CD4-positive, alpha-beta memory T cell (primary cell): ENCODE data around the gene UGT1A10. TPM values are rescaled to one million over a fixed set of nuclear protein-coding genes. Genes with fewer than 3 reads are reported as not detected.

Source experiments
- CTCF ChIA-PET: fragments of 350-600 bp; sonication (Branson Sonifier 250); formaldehyde crosslinking; loops from one replicate; lab custom pipeline; 2021; ENCODE audit warnings: inconsistent platforms; ENCODE audit not compliant: partially characterized antibody; lab: Charles Lee
- POLR2A ChIA-PET: fragments of 350-600 bp; sonication (Branson Sonifier 250); formaldehyde crosslinking; loops from one replicate; lab custom pipeline; 2021; ENCODE audit not compliant: partially characterized antibody; lab: Charles Lee
- DNase-seq, 5 donors: peaks; one replicate each; pipeline versions ENCODE4 v3.0.0 to v3.0.0-alpha.2; 2020 to 2022; ENCODE audit warnings: mixed read lengths in 1 of 5
- H3K27ac ChIP-seq: one replicate; pipeline ENCODE4 v1.7.0; 2013; ENCODE audit warnings: low read depth, low read length
- H3K27me3 ChIP-seq: 2 replicates; pipeline ENCODE4 v1.7.0; 2013; ENCODE audit warnings: mild to moderate bottlenecking, low read length, moderate library complexity; ENCODE audit not compliant: insufficient read depth
- H3K36me3 ChIP-seq: 2 replicates; pipeline ENCODE4 v1.7.0; 2013; ENCODE audit warnings: mild to moderate bottlenecking, low read length, moderate library complexity; ENCODE audit not compliant: insufficient read depth
- H3K4me1 ChIP-seq: 2 replicates; pipeline ENCODE4 v1.7.0; 2013; ENCODE audit warnings: mild to moderate bottlenecking, low read length, moderate library complexity; ENCODE audit not compliant: insufficient read depth
- H3K4me3 ChIP-seq, 2 donors: one replicate each; pipeline ENCODE4 v1.7.0; 2013; ENCODE audit warnings: low read length in 2 of 2, mild to moderate bottlenecking in 1 of 2
- H3K9me3 ChIP-seq, 2 donors: one replicate each; pipeline ENCODE4 v1.7.0; 2013; ENCODE audit warnings: low read length in 2 of 2, control low read depth in 1 of 2; ENCODE audit not compliant: control insufficient read depth in 1 of 2
- H3K27ac Mint-ChIP-seq, 7 donors: one replicate each; pipeline ENCODE4 v1.8.0; 2020 to 2021; ENCODE audit warnings: mixed read lengths in 7 of 7, mild to moderate bottlenecking in 6 of 7, inconsistent platforms in 3 of 7, moderate library complexity in 3 of 7
- H3K27me3 Mint-ChIP-seq, 2 donors: one replicate each; pipeline ENCODE4 v1.8.0; 2020 to 2021; ENCODE audit warnings: mixed read lengths in 2 of 2
- H3K36me3 Mint-ChIP-seq, 2 donors: one replicate each; pipeline ENCODE4 v1.8.0; 2020 to 2021; ENCODE audit warnings: mixed read lengths in 2 of 2, inconsistent platforms in 1 of 2, mild to moderate bottlenecking in 1 of 2
- H3K4me1 Mint-ChIP-seq, 4 donors: one replicate each; pipeline ENCODE4 v1.8.0; 2020 to 2021; ENCODE audit warnings: mixed read lengths in 4 of 4, mild to moderate bottlenecking in 1 of 4
- H3K4me3 Mint-ChIP-seq, 8 donors: one replicate each; pipeline ENCODE4 v1.8.0; 2020 to 2021; ENCODE audit warnings: mixed read lengths in 8 of 8, mild to moderate bottlenecking in 7 of 8, moderate library complexity in 6 of 8, inconsistent platforms in 3 of 8
- H3K9me3 Mint-ChIP-seq, 8 donors: one replicate each; pipeline ENCODE4 v1.8.0; 2020 to 2021; ENCODE audit warnings: mixed read lengths in 8 of 8, mild to moderate bottlenecking in 5 of 8, inconsistent platforms in 3 of 8, moderate library complexity in 1 of 8
- intact Hi-C: fragments of 100-400 bp; cut with micrococcal nuclease; formaldehyde crosslinking; loops from one replicate; pipeline ENCODE4 v1.15.1; 2023
- polyA plus RNA-seq, 2 donors: library from polyadenylated mRNA; unstranded; fragments of 300-500 nt; fragmentation: Illumina TruSeq; gene quantifications; one replicate each; pipeline ENCODE4 v1.2.3, GENCODE V29; 2021
- total RNA-seq, 2 experiments: library from RNA; stranded (reverse); gene quantifications; one replicate each; pipeline ENCODE4 v1.2.3, GENCODE V29; 2021

UGT1A10 gene
- total and polyA plus RNA-seq, 4 experiments from 2014 or later, result not detected

DNA sequence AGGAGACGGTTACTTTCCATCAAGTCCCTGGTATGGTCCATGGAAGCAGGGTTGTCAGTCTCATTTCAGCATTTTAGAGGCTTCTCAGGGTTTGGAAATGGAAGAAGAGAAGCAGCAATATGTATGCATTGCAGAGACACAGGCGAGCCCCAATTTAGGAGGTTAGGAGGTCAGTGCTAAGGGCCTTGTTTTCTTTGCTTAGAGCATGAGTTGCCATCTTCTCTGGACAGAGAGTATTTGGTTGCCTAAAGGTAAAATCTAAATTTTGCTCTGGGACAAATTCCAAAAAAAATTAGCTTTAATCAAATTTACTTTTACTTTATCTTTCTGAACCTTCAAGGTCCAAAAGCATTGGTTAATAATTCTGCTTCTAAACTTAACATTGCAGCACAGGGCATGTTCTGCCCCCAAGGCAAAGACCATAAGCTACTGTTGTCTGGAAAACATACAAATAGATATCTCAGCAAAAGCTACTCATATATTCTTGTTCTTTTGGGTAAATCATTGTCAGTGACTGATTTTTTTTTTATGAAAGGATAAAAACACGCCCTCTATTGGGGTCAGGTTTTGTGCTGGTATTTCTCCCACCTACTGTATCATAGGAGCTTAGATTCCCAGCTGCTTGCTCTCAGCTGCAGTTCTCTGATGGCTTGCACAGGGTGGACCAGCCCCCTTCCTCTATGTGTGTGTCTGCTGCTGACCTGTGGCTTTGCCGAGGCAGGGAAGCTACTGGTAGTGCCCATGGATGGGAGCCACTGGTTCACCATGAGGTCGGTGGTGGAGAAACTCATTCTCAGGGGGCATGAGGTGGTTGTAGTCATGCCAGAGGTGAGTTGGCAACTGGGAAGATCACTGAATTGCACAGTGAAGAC, 35.3 kb downstream of the UGT1A10 start, which contains the start of gene UGT1A9:
UGT1A9 (plus strand) TSS at position 609 of the 872 bp plus-strand sequence; CDS start at position 646, 37 bp downstream.
- Histone ChIP-seq H3K27me3 (peaks cover 6% of the 10 kb centered on the region), H3K36me3 (no peaks in the 10 kb centered on the region), H3K9me3 (no peaks in the 10 kb centered on the region), H3K4me3 (no peak within 1 kb of the TSS), H3K4me1 (no peaks in the 10 kb centered on the region), H3K27ac (no peak within 1 kb of the TSS)
- POLR2A ChIA-PET, result no interaction called here
- H3K4me1 Mint-ChIP-seq, result no peaks in the 10 kb centered on the region
- H3K27me3 Mint-ChIP-seq, result peaks cover 12 to 23% of the 10 kb centered on the region in 2 donors
- no peak within 1 kb of the TSS for H3K4me3 Mint-ChIP-seq
- no peak within 1 kb of the TSS for H3K27ac Mint-ChIP-seq
- DNase-seq, result no peak
- peaks cover 0 to 10% (median 3%) of the 10 kb centered on the region in 8 donors for H3K9me3 Mint-ChIP-seq
- CTCF ChIA-PET, result no interaction called here
- intact Hi-C loops, result no loop called here
- no peaks in the 10 kb centered on the region for H3K36me3 Mint-ChIP-seq

DNA sequence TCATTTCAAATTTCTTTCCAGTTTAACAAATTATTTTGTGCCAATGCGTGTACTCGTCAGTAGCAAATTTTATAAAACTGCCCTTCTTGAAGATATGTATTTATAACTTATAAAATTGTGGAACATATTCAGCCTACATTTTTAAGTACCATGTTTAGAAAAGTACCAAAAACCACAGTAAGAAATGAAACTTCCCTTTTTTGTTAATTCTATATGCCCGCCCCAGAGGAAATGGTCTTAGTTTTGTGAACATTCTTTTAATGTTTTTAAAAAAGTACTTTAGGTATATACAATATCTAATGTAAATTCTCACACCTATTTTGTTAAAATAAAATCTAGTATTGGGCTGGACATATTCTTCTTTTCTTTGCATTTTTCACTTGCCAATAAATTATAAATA, 36.6 kb downstream of the UGT1A10 start:
- ChIA-PET CTCF (no interaction called here), POLR2A (no interaction called here)
- no peaks in the 10 kb centered on the region for H3K4me1 Mint-ChIP-seq

DNA sequence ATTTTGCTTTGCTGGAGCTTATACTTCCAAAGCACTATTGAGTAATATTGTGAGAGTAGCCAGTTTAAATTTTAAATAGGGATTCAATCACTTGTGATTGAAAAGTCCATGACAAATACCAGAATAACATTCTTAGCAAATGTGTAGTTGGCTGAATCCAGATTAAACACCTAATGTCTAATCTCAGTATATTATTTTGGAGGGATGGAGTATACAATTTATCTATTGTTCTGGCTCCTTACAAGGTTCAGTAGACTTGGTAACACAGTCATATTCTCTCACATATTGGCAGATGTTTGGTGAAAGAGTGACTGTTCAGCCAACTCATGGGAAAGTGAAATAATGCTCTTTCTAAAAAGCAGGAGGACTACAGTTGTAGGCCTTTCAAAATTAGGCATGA, 37.6 kb downstream of the UGT1A10 start:
- POLR2A ChIA-PET, result no interaction called here
- intact Hi-C loops, result no loop called here

More for the DNA sequence above, 36.6 kb downstream of the UGT1A10 start:
- no peak overlapping the region for H3K27ac ChIP-seq
- Mint-ChIP-seq H3K27ac (no peak overlapping the region), H3K9me3 (peaks cover 0 to 10% (median 2%) of the 10 kb centered on the region in 8 donors), H3K27me3 (peaks cover 16 to 28% of the 10 kb centered on the region in 2 donors), H3K36me3 (no peaks in the 10 kb centered on the region), H3K4me3 (no peak overlapping the region)
- H3K4me3 ChIP-seq, result no peak overlapping the region
- H3K9me3 ChIP-seq, result no peaks in the 10 kb centered on the region
- no peak for DNase-seq
- H3K27me3 ChIP-seq, result peaks cover 6% of the 10 kb centered on the region
- no peaks in the 10 kb centered on the region for H3K36me3 ChIP-seq
- intact Hi-C loops, result no loop called here
- H3K4me1 ChIP-seq, result no peaks in the 10 kb centered on the region

DNA sequence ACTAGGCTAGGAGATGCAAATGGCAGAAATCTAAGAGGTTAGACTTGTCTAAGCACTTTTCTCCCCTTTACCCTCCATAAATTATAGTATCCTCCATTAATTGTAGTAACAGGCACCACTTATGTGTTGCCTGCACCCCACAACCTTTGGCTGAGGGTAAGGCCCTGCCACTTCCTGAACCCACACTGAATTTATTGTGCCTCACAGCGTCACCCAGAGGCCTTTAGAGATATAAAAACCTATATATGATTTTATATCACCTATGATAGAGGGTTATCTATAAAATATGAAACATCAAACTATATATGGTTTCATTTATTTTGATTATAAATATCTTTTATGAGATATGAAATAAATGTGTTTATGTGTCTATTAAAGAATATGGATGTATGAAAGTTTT, 38.1 kb downstream of the UGT1A10 start:
- Histone ChIP-seq H3K4me3 (no peak overlapping the region), H3K27ac (no peak overlapping the region), H3K36me3 (no peaks in the 10 kb centered on the region), H3K9me3 (no peaks in the 10 kb centered on the region), H3K4me1 (no peaks in the 10 kb centered on the region), H3K27me3 (peaks cover 6% of the 10 kb centered on the region)
- Mint-ChIP-seq H3K27me3 (peaks cover 14 to 27% of the 10 kb centered on the region in 2 donors), H3K9me3 (no peaks in the 10 kb centered on the region), H3K4me1 (no peaks in the 10 kb centered on the region), H3K27ac (no peak overlapping the region), H3K36me3 (no peaks in the 10 kb centered on the region), H3K4me3 (no peak overlapping the region)
- POLR2A ChIA-PET, result no interaction called here
- DNase-seq, result no peak
- intact Hi-C loops, result no loop called here
- CTCF ChIA-PET, result no interaction called here

More for the DNA sequence above, 37.6 kb downstream of the UGT1A10 start:
- H3K4me3 Mint-ChIP-seq, result no peak overlapping the region
- peaks cover 0 to under 1% (median 0%) of the 10 kb centered on the region in 8 donors for H3K9me3 Mint-ChIP-seq
- H3K36me3 ChIP-seq, result no peaks in the 10 kb centered on the region
- peaks cover 13 to 25% of the 10 kb centered on the region in 2 donors for H3K27me3 Mint-ChIP-seq
- CTCF ChIA-PET, result no interaction called here
- H3K27ac ChIP-seq, result no peak overlapping the region
- no peak overlapping the region for H3K4me3 ChIP-seq
- DNase-seq, result no peak
- no peaks in the 10 kb centered on the region for H3K4me1 ChIP-seq
- no peaks in the 10 kb centered on the region for H3K4me1 Mint-ChIP-seq
- no peaks in the 10 kb centered on the region for H3K36me3 Mint-ChIP-seq
- peaks cover 6% of the 10 kb centered on the region for H3K27me3 ChIP-seq
- H3K27ac Mint-ChIP-seq, result no peak overlapping the region
- H3K9me3 ChIP-seq, result no peaks in the 10 kb centered on the region

DNA sequence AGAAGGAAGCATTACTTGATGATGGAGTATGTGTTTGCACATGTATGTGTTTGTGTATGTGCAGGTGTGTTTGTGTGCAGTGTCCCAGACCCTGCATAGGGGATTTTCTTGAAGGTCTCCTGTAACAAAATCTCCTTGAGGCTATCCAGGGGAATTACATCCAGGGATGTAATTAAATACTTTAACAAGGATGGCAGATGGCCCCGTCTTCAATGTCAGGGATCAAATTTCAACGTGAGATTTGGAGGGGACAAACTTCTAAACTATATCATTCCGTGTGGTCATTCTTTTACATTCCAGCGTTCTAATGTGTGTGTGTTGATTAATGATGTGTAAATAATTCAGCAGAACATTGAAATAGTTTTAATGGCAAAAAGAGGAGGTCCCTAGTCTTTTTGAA, 38.7 kb downstream of the UGT1A10 start:
- H3K4me1 Mint-ChIP-seq, result no peaks in the 10 kb centered on the region
- H3K27me3 Mint-ChIP-seq, result peaks cover 20 to 28% of the 10 kb centered on the region in 2 donors

DNA sequence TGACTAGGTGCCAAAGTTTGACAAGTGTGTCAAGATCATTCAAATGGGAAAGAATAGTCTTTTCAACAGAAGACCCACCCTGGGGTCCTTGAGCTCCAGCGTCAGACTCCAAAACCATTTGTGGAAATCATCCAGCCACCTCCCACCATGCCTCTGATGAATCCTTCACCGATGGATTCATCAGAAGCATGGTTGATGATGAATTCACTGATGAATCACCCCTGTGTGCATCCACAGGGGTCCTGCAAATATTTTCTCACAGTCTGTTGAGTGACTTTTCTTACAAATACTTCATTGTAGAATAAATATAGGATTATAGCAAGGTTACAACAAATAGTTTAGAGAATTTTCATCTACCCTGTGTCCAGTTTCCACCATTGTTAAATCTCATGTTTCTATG, 39.8 kb downstream of the UGT1A10 start:
- Mint-ChIP-seq H3K36me3 (no peaks in the 10 kb centered on the region), H3K27ac (no peak overlapping the region), H3K4me1 (no peaks in the 10 kb centered on the region), H3K4me3 (no peak overlapping the region), H3K9me3 (no peaks in the 10 kb centered on the region), H3K27me3 (peaks cover 20 to 21% of the 10 kb centered on the region in 2 donors)
- Histone ChIP-seq H3K9me3 (no peaks in the 10 kb centered on the region), H3K4me3 (no peak overlapping the region), H3K27ac (no peak overlapping the region), H3K27me3 (no peaks in the 10 kb centered on the region), H3K4me1 (no peaks in the 10 kb centered on the region), H3K36me3 (no peaks in the 10 kb centered on the region)
- CTCF ChIA-PET, result no interaction called here
- POLR2A ChIA-PET, result no interaction called here
- no peak for DNase-seq
- intact Hi-C loops, result no loop called here

More for the DNA sequence above, 38.7 kb downstream of the UGT1A10 start:
- no peaks in the 10 kb centered on the region for H3K9me3 Mint-ChIP-seq
- ChIA-PET POLR2A (no interaction called here), CTCF (no interaction called here)
- Histone ChIP-seq H3K4me1 (no peaks in the 10 kb centered on the region), H3K9me3 (no peaks in the 10 kb centered on the region), H3K27ac (no peak overlapping the region), H3K4me3 (no peak overlapping the region), H3K27me3 (peaks cover 6% of the 10 kb centered on the region), H3K36me3 (no peaks in the 10 kb centered on the region)
- intact Hi-C loops, result no loop called here
- H3K27ac Mint-ChIP-seq, result no peak overlapping the region
- H3K36me3 Mint-ChIP-seq, result no peaks in the 10 kb centered on the region
- DNase-seq, result no peak
- H3K4me3 Mint-ChIP-seq, result no peak overlapping the region

DNA sequence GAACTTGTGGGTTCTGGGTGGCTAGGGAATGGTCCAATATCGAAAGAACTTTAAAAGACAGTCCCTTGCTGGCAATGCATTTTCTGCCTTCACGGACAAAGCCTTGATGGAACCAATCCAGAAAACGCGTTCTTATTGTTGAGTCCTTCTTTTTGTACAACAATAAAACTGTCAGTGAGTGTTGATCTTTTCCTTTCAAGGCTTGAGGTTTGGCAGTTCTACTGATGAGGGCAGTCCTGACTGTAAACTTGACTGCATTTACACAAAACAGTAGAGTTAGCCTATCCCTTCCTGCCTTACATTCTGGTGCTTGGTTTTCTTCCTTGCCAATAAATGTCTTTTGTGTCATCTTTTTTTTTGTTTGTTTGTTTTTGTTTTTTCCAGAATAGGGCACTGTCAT, 42.9 kb downstream of the UGT1A10 start:
- H3K27ac ChIP-seq, result no peak overlapping the region
- no peaks in the 10 kb centered on the region for H3K9me3 ChIP-seq
- DNase-seq, result no peak
- Mint-ChIP-seq H3K9me3 (no peaks in the 10 kb centered on the region), H3K27ac (no peak overlapping the region), H3K4me1 (no peaks in the 10 kb centered on the region), H3K4me3 (no peak overlapping the region), H3K36me3 (no peaks in the 10 kb centered on the region), H3K27me3 (peaks cover 15 to 18% of the 10 kb centered on the region in 2 donors)
- no peaks in the 10 kb centered on the region for H3K36me3 ChIP-seq
- POLR2A ChIA-PET, result no interaction called here
- intact Hi-C loops, result no loop called here
- no peaks in the 10 kb centered on the region for H3K27me3 ChIP-seq
- no peaks in the 10 kb centered on the region for H3K4me1 ChIP-seq
- no peak overlapping the region for H3K4me3 ChIP-seq
- CTCF ChIA-PET, result no interaction called here
